ENCODE results near the gene FCHO2. TPM values are rescaled to one million over a fixed set of nuclear protein-coding genes. Genes with fewer than 3 reads are reported as not detected.

FCHO2 gene
- total RNA-seq, 1 experiment from 2014 or later: 5.8 TPM

- TF ChIP-seq CTCF (conservative IDR thresholded peaks at IDR 0.05): no peak
- no peak overlapping the region for H3K27ac Mint-ChIP-seq
- no peak overlapping the region for H3K23ac ChIP-seq (ENCODE audit: insufficient read length, low read depth, low read length)
- H4K8ac ChIP-seq (replicated peaks; ENCODE audit: insufficient read length, low read depth, low read length): no peak overlapping the region
- no peaks in the 10 kb centered on the region for H3K9me3 Mint-ChIP-seq
- peaks cover 2% of the 10 kb centered on the region; the same call in 1 of the 2 replicates for H3K27me3 Mint-ChIP-seq (ENCODE audit: low read depth)
- H4K5ac ChIP-seq (ENCODE audit: insufficient read length, low read depth, low read length): no peak overlapping the region
- H3T11ph ChIP-seq (ENCODE audit: low read length): no peak overlapping the region
- no peak overlapping the region for H4K91ac ChIP-seq (ENCODE audit: insufficient read length, low read depth, low read length)
- no peak for DNase-seq
- no peak overlapping the region for H3K4ac ChIP-seq (ENCODE audit: low read depth, low read length)
- no peak overlapping the region for H3K56ac ChIP-seq (ENCODE audit: insufficient read length, low read depth, low read length)
- no peak overlapping the region for H2BK12ac ChIP-seq (ENCODE audit: insufficient read length, low read depth, low read length)
- H3K9ac ChIP-seq (ENCODE audit: extremely low read depth, insufficient read length, low read length): no peak overlapping the region
- no peak overlapping the region; a peak in 1 of 5 replicates for H3K4me3 Mint-ChIP-seq
- H2AK5ac ChIP-seq (ENCODE audit: insufficient read length, low read length): no peak overlapping the region
- no peaks in the 10 kb centered on the region for H3K79me1 ChIP-seq (ENCODE audit: insufficient read depth, low read depth, low read length, poor library complexity, severe bottlenecking)
- H3K4me1 ChIP-seq (ENCODE audit: insufficient read depth, low read length): peaks cover 2% of the 10 kb centered on the region
- H2BK120ac ChIP-seq (ENCODE audit: low read depth, low read length, poor library complexity, severe bottlenecking): no peak overlapping the region
- H3K18ac ChIP-seq (ENCODE audit: insufficient read length, low read depth, low read length): no peak overlapping the region
- H3K23me2 ChIP-seq (ENCODE audit: insufficient read length, low read depth, low read length, poor library complexity, severe bottlenecking): no peaks in the 10 kb centered on the region
- H3K4me1 Mint-ChIP-seq: peaks cover 9 to 15% of the 10 kb centered on the region in 2 experiments
- no peaks in the 10 kb centered on the region for H3K9me3 ChIP-seq (ENCODE audit: control insufficient read depth, low read depth, low read length)
- H2BK20ac ChIP-seq (ENCODE audit: low read depth, low read length, poor library complexity, severe bottlenecking): no peak overlapping the region
- no peak overlapping the region for H3K14ac ChIP-seq (ENCODE audit: insufficient read depth, low read length)
- H2BK5ac ChIP-seq (ENCODE audit: insufficient read length, low read length): no peak overlapping the region
- WGBS (ENCODE audit: extremely low coverage, insufficient read length, low lambda C conversion rate): no CpG with 5 or more reads among the region's 3 CpGs
- H3K79me2 ChIP-seq (ENCODE audit: insufficient read depth, low read length): no peaks in the 10 kb centered on the region
- no peak overlapping the region for H3K27ac ChIP-seq (ENCODE audit: insufficient read length, low read depth, low read length)
- no peak overlapping the region for H2BK15ac ChIP-seq (ENCODE audit: low read depth, low read length)
- H3K36me3 Mint-ChIP-seq (ENCODE audit: insufficient read depth in 1 of 3, low read depth in 3 of 3): no peaks in the 10 kb centered on the region
- no peaks in the 10 kb centered on the region for H3K27me3 ChIP-seq (ENCODE audit: insufficient read depth, low read length)
- no peak overlapping the region for H3K4me2 ChIP-seq (ENCODE audit: insufficient read depth, insufficient read length, low read length)
- H2AFZ ChIP-seq (ENCODE audit: low read length): no peak overlapping the region
- no peaks in the 10 kb centered on the region for H4K20me1 ChIP-seq (ENCODE audit: control insufficient read depth, insufficient read depth, insufficient read length)
These were observed 183.6 kb downstream of the FCHO2 start for GRCh38 chr5:73139485-73139884.

Other genes with a start within 250 kb of the FCHO2 start
- gene TNPO1, start 139.4 kb upstream of the FCHO2 start, total RNA-seq (2021): 164 TPM in 2 replicates
- 0.42 TPM in 2 replicates for gene TMEM171, start 164.5 kb downstream of the FCHO2 start, total RNA-seq (2021)
- gene TMEM174, start 217.2 kb downstream of the FCHO2 start, total RNA-seq (2021): not detected in 2 replicates